ENCODE measurements around the gene TMEM273. TPM values are rescaled to one million over a fixed set of nuclear protein-coding genes. Genes with fewer than 3 reads are reported as not detected.

Gene TMEM273
- total RNA-seq, 1 donor from 2014 or later = 0.37 TPM

- Mint-ChIP-seq H3K27ac (ENCODE audit: unreplicated experiment) (no peak overlapping the region), H3K4me3 (no peak overlapping the region), H3K36me3 (ENCODE audit: low read depth) (no peaks in the 10 kb centered on the region), H3K4me1 (no peaks in the 10 kb centered on the region), H3K27me3 (ENCODE audit: low read depth) (peaks cover 9% of the 10 kb centered on the region), H3K9me3 (no peaks in the 10 kb centered on the region)
- TF ChIP-seq, protein P1, sequence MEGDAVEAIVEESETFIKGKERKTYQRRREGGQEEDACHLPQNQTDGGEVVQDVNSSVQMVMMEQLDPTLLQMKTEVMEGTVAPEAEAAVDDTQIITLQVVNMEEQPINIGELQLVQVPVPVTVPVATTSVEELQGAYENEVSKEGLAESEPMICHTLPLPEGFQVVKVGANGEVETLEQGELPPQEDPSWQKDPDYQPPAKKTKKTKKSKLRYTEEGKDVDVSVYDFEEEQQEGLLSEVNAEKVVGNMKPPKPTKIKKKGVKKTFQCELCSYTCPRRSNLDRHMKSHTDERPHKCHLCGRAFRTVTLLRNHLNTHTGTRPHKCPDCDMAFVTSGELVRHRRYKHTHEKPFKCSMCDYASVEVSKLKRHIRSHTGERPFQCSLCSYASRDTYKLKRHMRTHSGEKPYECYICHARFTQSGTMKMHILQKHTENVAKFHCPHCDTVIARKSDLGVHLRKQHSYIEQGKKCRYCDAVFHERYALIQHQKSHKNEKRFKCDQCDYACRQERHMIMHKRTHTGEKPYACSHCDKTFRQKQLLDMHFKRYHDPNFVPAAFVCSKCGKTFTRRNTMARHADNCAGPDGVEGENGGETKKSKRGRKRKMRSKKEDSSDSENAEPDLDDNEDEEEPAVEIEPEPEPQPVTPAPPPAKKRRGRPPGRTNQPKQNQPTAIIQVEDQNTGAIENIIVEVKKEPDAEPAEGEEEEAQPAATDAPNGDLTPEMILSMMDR (conservative IDR thresholded peaks at IDR 0.05) = no peak
- no peak for DNase-seq (ENCODE audit: low read depth, low spot score)
These were observed 25.0 kb upstream of the TMEM273 start for GRCh38 chr10:49213211-49213610.

GRCh38 chr10:49212783-49213182 lies 24.6 kb upstream of the TMEM273 start:
- H3K27ac Mint-ChIP-seq (ENCODE audit: unreplicated experiment) = no peak overlapping the region
- H3K4me3 Mint-ChIP-seq = no peak overlapping the region
- no peaks in the 10 kb centered on the region for H3K9me3 Mint-ChIP-seq
- peaks cover 9% of the 10 kb centered on the region for H3K27me3 Mint-ChIP-seq (ENCODE audit: low read depth)
- H3K36me3 Mint-ChIP-seq (ENCODE audit: low read depth) = no peaks in the 10 kb centered on the region
- no peaks in the 10 kb centered on the region for H3K4me1 Mint-ChIP-seq
- TF ChIP-seq, protein P1 (conservative IDR thresholded peaks at IDR 0.05) = no peak
- no peak for DNase-seq (ENCODE audit: low read depth, low spot score)

DNA sequence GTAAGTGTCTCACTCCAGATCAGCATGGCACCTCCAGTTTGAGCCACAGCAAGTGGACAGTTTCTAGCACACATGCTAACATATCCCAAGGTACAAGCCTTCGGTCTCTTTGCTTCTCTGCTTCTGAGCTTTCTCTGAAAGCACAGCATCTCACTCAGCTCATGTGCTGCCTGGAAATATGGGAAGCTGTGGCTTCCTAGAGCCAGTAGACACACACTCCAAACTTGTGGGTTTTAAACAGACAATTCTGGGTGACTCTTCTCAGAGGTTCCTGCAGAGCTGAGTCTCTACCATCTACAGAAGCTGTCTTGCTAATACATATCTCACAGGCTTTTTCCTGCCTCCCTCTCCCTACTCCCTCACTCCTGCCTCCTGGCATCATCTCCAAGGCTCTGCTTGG lies 23.9 kb upstream of the TMEM273 start:
- peak overlapping the region; percentile 92 for H3K27ac Mint-ChIP-seq (ENCODE audit: unreplicated experiment)
- no peak overlapping the region for H3K4me3 Mint-ChIP-seq
- no peak for DNase-seq (ENCODE audit: low read depth, low spot score)
- peaks cover 3% of the 10 kb centered on the region for H3K27me3 Mint-ChIP-seq (ENCODE audit: low read depth)
- no peaks in the 10 kb centered on the region for H3K9me3 Mint-ChIP-seq
- no peaks in the 10 kb centered on the region for H3K4me1 Mint-ChIP-seq
- no peaks in the 10 kb centered on the region for H3K36me3 Mint-ChIP-seq (ENCODE audit: low read depth)
- TF ChIP-seq, protein P1 (conservative IDR thresholded peaks at IDR 0.05) = no peak

DNA sequence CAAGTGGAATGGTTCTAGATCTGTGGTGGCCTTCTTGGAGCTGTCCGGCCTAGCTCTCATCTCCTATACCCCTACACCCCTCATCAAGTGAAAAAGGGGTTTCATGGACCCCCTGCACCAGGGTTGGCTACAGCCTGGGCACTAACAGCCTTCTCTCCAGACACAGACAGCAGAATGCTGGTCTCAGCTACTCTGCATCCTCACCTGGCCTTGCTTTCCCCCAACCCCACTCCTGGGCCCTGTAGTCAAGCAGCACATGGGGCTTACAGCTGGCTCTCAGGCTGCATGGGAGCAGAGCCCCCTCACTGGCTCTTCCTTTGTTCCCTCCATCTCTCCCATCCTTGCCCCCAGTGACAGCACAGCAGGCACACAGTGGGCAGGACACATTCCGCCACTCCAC lies 20.8 kb upstream of the TMEM273 start:
- no peaks in the 10 kb centered on the region for H3K36me3 Mint-ChIP-seq (ENCODE audit: low read depth)
- TF ChIP-seq, protein P1 (conservative IDR thresholded peaks at IDR 0.05) = no peak
- peaks cover 3% of the 10 kb centered on the region for H3K9me3 Mint-ChIP-seq
- no peaks in the 10 kb centered on the region for H3K4me1 Mint-ChIP-seq
- no peak overlapping the region for H3K4me3 Mint-ChIP-seq
- peaks cover 17% of the 10 kb centered on the region for H3K27me3 Mint-ChIP-seq (ENCODE audit: low read depth)
- H3K27ac Mint-ChIP-seq (ENCODE audit: unreplicated experiment) = no peak overlapping the region
- DNase-seq (ENCODE audit: low read depth, low spot score) = no peak

DNA sequence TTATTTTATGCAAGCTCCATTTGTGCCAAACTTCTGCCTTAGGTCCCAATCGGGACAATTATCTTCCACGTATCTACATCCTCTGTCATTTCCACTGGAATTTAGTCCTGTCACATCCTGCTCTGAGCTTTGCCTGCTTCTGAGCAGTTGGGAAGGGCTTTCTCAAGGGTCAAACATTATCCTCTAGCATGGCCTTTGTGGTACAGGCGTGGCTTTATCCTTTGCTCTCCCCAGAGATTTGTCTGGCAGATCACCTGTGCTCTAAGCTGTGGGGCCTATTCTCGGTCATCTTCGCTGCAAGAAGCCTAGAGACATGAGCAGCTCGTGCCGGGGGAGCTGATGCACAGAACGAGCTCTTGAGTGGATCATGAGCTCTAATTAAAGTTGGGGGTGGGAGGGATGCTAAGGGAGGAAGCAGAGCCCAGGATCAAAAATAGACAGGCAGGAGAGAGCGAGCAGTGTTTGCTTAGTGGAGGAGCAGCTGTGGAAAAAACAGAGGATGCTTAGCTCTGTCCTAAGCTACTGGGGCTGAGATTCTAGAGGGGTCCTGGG lies 19.8 kb upstream of the TMEM273 start:
- peaks cover 25% of the 10 kb centered on the region for H3K27me3 Mint-ChIP-seq (ENCODE audit: low read depth)
- no peak for DNase-seq (ENCODE audit: low read depth, low spot score)

More for the DNA sequence above, 19.8 kb upstream of the TMEM273 start:
- no peaks in the 10 kb centered on the region for H3K36me3 Mint-ChIP-seq (ENCODE audit: low read depth)
- peaks cover 6% of the 10 kb centered on the region for H3K9me3 Mint-ChIP-seq
- TF ChIP-seq, protein P1 (conservative IDR thresholded peaks at IDR 0.05) = no peak
- H3K4me3 Mint-ChIP-seq = no peak overlapping the region
- H3K27ac Mint-ChIP-seq (ENCODE audit: unreplicated experiment) = no peak overlapping the region
- no peaks in the 10 kb centered on the region for H3K4me1 Mint-ChIP-seq

Data from neural crest cell (in vitro differentiated cells).